Lung (tissue), 12 donors: Measurements from ENCODE around the gene CACNA1S. TPM values are rescaled to one million over a fixed set of nuclear protein-coding genes. Genes with fewer than 3 reads are reported as not detected.

Experiments
- ATAC-seq: fragments of 200-7000 bp; cut with Tn5 transposase; one replicate; pipeline ENCODE4 v1.9.1; 2020; ENCODE audit warnings: moderate number of reproducible peaks; ENCODE audit not compliant: insufficient read depth, low FRiP score
- DNase-seq, 3 donors: peaks; one replicate each; pipeline ENCODE4 v3.0.0-alpha.2; 2013 to 2017
- H3K27ac ChIP-seq, 2 donors: one replicate each; pipeline ENCODE4 v1.5.1; 2013; ENCODE audit warnings: mild to moderate bottlenecking in 2 of 2, moderate library complexity in 2 of 2, control low read depth in 1 of 2, inconsistent platforms in 1 of 2, low read depth in 1 of 2, low read length in 1 of 2
- H3K27me3 ChIP-seq, 3 donors: one replicate each; pipeline ENCODE4 v1.5.1; 2013; ENCODE audit warnings: low read length in 2 of 3; ENCODE audit not compliant: control insufficient read depth in 3 of 3, insufficient read depth in 3 of 3
- H3K36me3 ChIP-seq, 4 donors: one replicate each; pipeline ENCODE4 v1.5.1; 2013; ENCODE audit warnings: low read length in 4 of 4, mild to moderate bottlenecking in 1 of 4, moderate library complexity in 1 of 4; ENCODE audit not compliant: control insufficient read depth in 4 of 4, insufficient read depth in 4 of 4
- H3K4me1 ChIP-seq, 5 donors: one replicate each; pipeline ENCODE4 v1.5.1; 2013; ENCODE audit warnings: low read length in 5 of 5, mild to moderate bottlenecking in 2 of 5, moderate library complexity in 1 of 5; ENCODE audit not compliant: control insufficient read depth in 5 of 5, insufficient read depth in 5 of 5
- H3K4me3 ChIP-seq: one replicate; pipeline ENCODE4 v1.5.1; 2013; ENCODE audit warnings: mild to moderate bottlenecking, control low read depth, moderate library complexity
- H3K9ac ChIP-seq, 2 donors: one replicate each; pipeline ENCODE4 v1.5.1; 2013; ENCODE audit warnings: low read length in 2 of 2, control low read depth in 1 of 2; ENCODE audit not compliant: insufficient read depth in 1 of 2
- H3K9me3 ChIP-seq, 4 donors: one replicate each; pipeline ENCODE4 v1.5.1; 2013; ENCODE audit warnings: low read length in 3 of 4, mild to moderate bottlenecking in 1 of 4, moderate library complexity in 1 of 4; ENCODE audit not compliant: control insufficient read depth in 4 of 4, insufficient read depth in 3 of 4
- WGBS, 2 donors: extraction: QIAGEN DNeasy Blood & Tissue Kit; methylation state at CpG; one replicate each; pipeline ENCODE4 v1.1.7; 2013; 5-methylcytosine and 5-hydroxymethylcytosine counted together
- polyA plus RNA-seq, 2 donors: library from polyadenylated mRNA; stranded (reverse); fragments of 200-250 nt; gene quantifications; one replicate each; pipeline ENCODE4 v1.2.1, GENCODE V29; 2013
- total RNA-seq, 2 donors: library from RNA; depleted of rRNA in 1 of 2; stranded (reverse); fragments of >200 nt in 1 of 2; gene quantifications; one replicate each; pipeline ENCODE4 v1.2.1, GENCODE V29; 2014 to 2021
- TF ChIP-seq, protein P1 (sequence below): IDR thresholded peaks from 2 replicates; pipeline ENCODE4 v1.5.1; 2012; ENCODE audit warnings: mild to moderate bottlenecking; ENCODE audit errors: control extremely low read depth, extremely low read depth
- donor health status: control.
- donor health status: control.
- donor health status: Bipolar disorder and iron deficiency.
- donor health status: healthy.
- donor health status: DM: yes; HTN: yes; CAD: no.

CACNA1S gene
- total and polyA plus RNA-seq, 4 donors = 0.01 to 0.20 (median 0.02) TPM; not detected in 1

GRCh38 chr1:201050515-201051277 is 61.5 kb downstream of the CACNA1S start:
- no peak for ATAC-seq
- TF ChIP-seq, protein P1, sequence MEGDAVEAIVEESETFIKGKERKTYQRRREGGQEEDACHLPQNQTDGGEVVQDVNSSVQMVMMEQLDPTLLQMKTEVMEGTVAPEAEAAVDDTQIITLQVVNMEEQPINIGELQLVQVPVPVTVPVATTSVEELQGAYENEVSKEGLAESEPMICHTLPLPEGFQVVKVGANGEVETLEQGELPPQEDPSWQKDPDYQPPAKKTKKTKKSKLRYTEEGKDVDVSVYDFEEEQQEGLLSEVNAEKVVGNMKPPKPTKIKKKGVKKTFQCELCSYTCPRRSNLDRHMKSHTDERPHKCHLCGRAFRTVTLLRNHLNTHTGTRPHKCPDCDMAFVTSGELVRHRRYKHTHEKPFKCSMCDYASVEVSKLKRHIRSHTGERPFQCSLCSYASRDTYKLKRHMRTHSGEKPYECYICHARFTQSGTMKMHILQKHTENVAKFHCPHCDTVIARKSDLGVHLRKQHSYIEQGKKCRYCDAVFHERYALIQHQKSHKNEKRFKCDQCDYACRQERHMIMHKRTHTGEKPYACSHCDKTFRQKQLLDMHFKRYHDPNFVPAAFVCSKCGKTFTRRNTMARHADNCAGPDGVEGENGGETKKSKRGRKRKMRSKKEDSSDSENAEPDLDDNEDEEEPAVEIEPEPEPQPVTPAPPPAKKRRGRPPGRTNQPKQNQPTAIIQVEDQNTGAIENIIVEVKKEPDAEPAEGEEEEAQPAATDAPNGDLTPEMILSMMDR = no peak
- Histone ChIP-seq H3K9me3 (no peaks in the 10 kb centered on the region), H3K4me1 (peaks cover 0 to 36% (median 4%) of the 10 kb centered on the region in 5 donors), H3K36me3 (no peaks in the 10 kb centered on the region), H3K9ac (no peak overlapping the region), H3K4me3 (no peak overlapping the region), H3K27ac (no peak overlapping the region), H3K27me3 (no peaks in the 10 kb centered on the region)
- no peak for DNase-seq
- WGBS, 2 donors = 78 to 93% methylated on average over 5 of the region's 5 CpGs

- Histone ChIP-seq H3K9me3 (no peaks in the 10 kb centered on the region), H3K27me3 (no peaks in the 10 kb centered on the region), H3K4me3 (no peak overlapping the region), H3K27ac (no peak overlapping the region), H3K4me1 (peaks cover 0 to 24% (median 0%) of the 10 kb centered on the region in 5 donors), H3K36me3 (no peaks in the 10 kb centered on the region), H3K9ac (no peak overlapping the region)
- TF ChIP-seq, protein P1 = no peak
- 83 to 89% methylated on average over 5 of the region's 5 CpGs for WGBS, 2 donors
- DNase-seq (no peak), ATAC-seq (no peak)
Observed at GRCh38 chr1:201049248-201049831, 62.9 kb downstream of the CACNA1S start.

DNA sequence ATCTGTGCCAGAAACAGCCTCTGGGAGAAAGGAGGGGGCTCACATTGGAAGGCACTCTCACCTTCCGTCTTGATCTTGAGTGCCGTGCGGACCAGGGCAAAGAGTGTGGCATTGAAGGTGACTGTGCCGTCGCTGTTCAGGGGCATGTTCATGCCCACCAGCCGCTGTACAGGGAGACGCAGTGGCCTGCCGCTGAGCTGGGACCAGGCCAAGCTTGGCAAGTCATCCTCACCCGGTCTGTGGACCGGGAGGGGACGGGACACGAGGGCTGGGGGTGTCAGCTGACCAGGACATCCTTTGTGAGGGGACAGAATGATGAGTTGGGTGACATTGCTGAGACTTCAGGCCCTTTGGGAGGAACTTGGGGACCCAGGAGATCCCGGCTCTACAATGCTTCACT is 63.7 kb downstream of the CACNA1S start:
- no peaks in the 10 kb centered on the region for H3K36me3 ChIP-seq
- ATAC-seq (no peak), DNase-seq (no peak)
- WGBS, 2 donors = 76 to 86% methylated on average over 13 of the region's 13 CpGs
- H3K27me3 ChIP-seq = no peaks in the 10 kb centered on the region
- no peak overlapping the region for H3K27ac ChIP-seq
- no peaks in the 10 kb centered on the region for H3K9me3 ChIP-seq
- H3K4me1 ChIP-seq = peaks cover 0 to 16% (median 0%) of the 10 kb centered on the region in 5 donors
- TF ChIP-seq, protein P1 = no peak
- H3K4me3 ChIP-seq = no peak overlapping the region
- H3K9ac ChIP-seq = no peak overlapping the region
